SK-N-SH (cell line): ENCODE measurements around the gene DNAH5. TPM values are rescaled to one million over a fixed set of nuclear protein-coding genes. Genes with fewer than 3 reads are reported as not detected.

Source experiments
- CTCF ChIA-PET: fragments of 300-600, 350-600 bp; formaldehyde crosslinking; extraction: SDS; loops from one replicate; lab custom pipeline; 2021; lab: Yijun Ruan, JAX
- POLR2A ChIA-PET: fragments of 350-600 bp; sonication (Branson Sonifier 250); formaldehyde crosslinking; extraction: SDS; loops from one replicate; lab custom pipeline; 2020; ENCODE audit warnings: antibody characterized with exemption, inconsistent platforms; lab: Yijun Ruan, JAX
- DNase-seq: peaks from one replicate; pipeline ENCODE4 v3.0.0; 2012
- H2AFZ ChIP-seq: fragments of 200-600 bp; sonication (generic); 2 replicates; pipeline ENCODE4 v1.8.1; 2016; ENCODE audit warnings: antibody characterized with exemption, mild to moderate bottlenecking, low read depth
- H3F3A ChIP-seq: fragments of 200-600 bp; sonication (generic); replicated peaks from 2 replicates; pipeline ENCODE3; 2016; ENCODE audit warnings: antibody characterized with exemption, mild to moderate bottlenecking; ENCODE audit not compliant: insufficient read depth
- H3K27ac ChIP-seq, 2 experiments: fragments of 200-500 bp in 1 of 2; fragments of 200-600 bp in 1 of 2; sonication (Bioruptor generic) in 1 of 2; sonication (generic), shearing (Covaris generic) in 1 of 2; 2 replicates each; pipeline versions ENCODE4 v1.5.1 to v1.6.1; 2014 to 2016; ENCODE audit warnings: low read depth in 2 of 2, inconsistent platforms in 1 of 2, low read length in 1 of 2, mild to moderate bottlenecking in 1 of 2, mixed read lengths in 1 of 2
- H3K27me3 ChIP-seq: fragments of 200-600 bp; sonication (generic), shearing (Covaris generic); 2 replicates; pipeline ENCODE4 v1.6.1; 2016; ENCODE audit warnings: mixed run types; ENCODE audit not compliant: insufficient read depth
- H3K36me3 ChIP-seq, 2 experiments: fragments of 200-500 bp in 1 of 2; fragments of 200-600 bp in 1 of 2; sonication (Bioruptor generic) in 1 of 2; sonication (generic) in 1 of 2; replicated peaks in 1 of 2; 2 replicates each; pipeline versions ENCODE3 to v1.5.1; 2014 to 2016; ENCODE audit warnings: low read length in 1 of 2, mild to moderate bottlenecking in 1 of 2; ENCODE audit not compliant: insufficient read depth in 2 of 2, control insufficient read depth in 1 of 2
- H3K4me1 ChIP-seq, 2 experiments: fragments of 200-500 bp in 1 of 2; fragments of 200-600 bp in 1 of 2; sonication (Bioruptor generic) in 1 of 2; sonication (generic), shearing (Covaris generic) in 1 of 2; 2 replicates each; pipeline versions ENCODE4 v1.5.1 to v1.6.1; 2014 to 2016; ENCODE audit warnings: low read depth in 1 of 2, low read length in 1 of 2, mixed run types in 1 of 2; ENCODE audit not compliant: insufficient read depth in 2 of 2, control insufficient read depth in 1 of 2
- H3K4me2 ChIP-seq: fragments of 200-600 bp; sonication (generic), shearing (Covaris generic); 2 replicates; pipeline ENCODE4 v1.6.1; 2017; ENCODE audit warnings: mixed run types
- H3K4me3 ChIP-seq, 2 experiments: fragments of 200-500 bp in 1 of 2; fragments of 200-600 bp in 1 of 2; sonication (Bioruptor generic) in 1 of 2; sonication (generic), shearing (Covaris generic) in 1 of 2; 2 replicates each; pipeline versions ENCODE4 v1.5.1 to v1.8.1; 2014 to 2016; ENCODE audit warnings: low read depth in 2 of 2, inconsistent platforms in 1 of 2, low read length in 1 of 2, mild to moderate bottlenecking in 1 of 2, mixed read lengths in 1 of 2, moderate library complexity in 1 of 2
- H3K79me2 ChIP-seq: fragments of 200-600 bp; sonication (generic); 2 replicates; pipeline ENCODE4 v1.8.1; 2017; ENCODE audit warnings: mild to moderate bottlenecking; ENCODE audit not compliant: insufficient read depth
- H3K9ac ChIP-seq: fragments of 200-600 bp; sonication (generic); 2 replicates; pipeline ENCODE4 v1.6.1; 2017; ENCODE audit warnings: mixed run types
- H3K9me2 ChIP-seq: fragments of 200-600 bp; sonication (generic); 2 replicates; pipeline ENCODE4 v1.6.1; 2017; ENCODE audit warnings: mixed run types
- H3K9me3 ChIP-seq: fragments of 200-600 bp; sonication (generic); 2 replicates; pipeline ENCODE4 v1.6.1; 2017; ENCODE audit warnings: mixed run types, mild to moderate bottlenecking, moderate library complexity
- H4K20me1 ChIP-seq: fragments of 200-600 bp; sonication (generic); 2 replicates; pipeline ENCODE4 v1.6.1; 2017; ENCODE audit warnings: mild to moderate bottlenecking, mixed run types; ENCODE audit not compliant: insufficient read depth
- CTCF ChIP-seq: fragments of 200-600 bp; sonication (generic); IDR thresholded peaks from 2 replicates; pipeline ENCODE4 v1.6.1; 2017; ENCODE audit warnings: antibody characterized with exemption, mild to moderate bottlenecking, moderate library complexity
- EP300 ChIP-seq, 2 experiments: IDR thresholded peaks; 2 replicates each; pipeline versions ENCODE4 v1.4.0 to v1.6.1; 2012; ENCODE audit warnings: borderline replicate concordance in 1 of 2, low read depth in 1 of 2, low read length in 1 of 2
- EZH2phosphoT487 ChIP-seq: fragments of 200-600 bp; sonication (generic); IDR thresholded peaks from 2 replicates; pipeline ENCODE4 v1.6.1; 2017; ENCODE audit warnings: low read depth, mixed run types, mild to moderate bottlenecking, antibody characterized with exemption, moderate library complexity, borderline replicate concordance
- FOSL2 ChIP-seq: IDR thresholded peaks from 2 replicates; pipeline ENCODE4 v1.4.0; 2012; ENCODE audit warnings: low read depth, mild to moderate bottlenecking, moderate library complexity, borderline replicate concordance
- FOXM1 ChIP-seq: IDR thresholded peaks from 2 replicates; pipeline ENCODE4 v1.4.0; 2012; ENCODE audit warnings: low read depth, mild to moderate bottlenecking
- JUND ChIP-seq: IDR thresholded peaks from 2 replicates; pipeline ENCODE4 v1.4.0; 2012
- MAX ChIP-seq: IDR thresholded peaks from 2 replicates; pipeline ENCODE4 v1.4.0; 2012; ENCODE audit warnings: low read depth
- MEF2A ChIP-seq: IDR thresholded peaks from 2 replicates; pipeline ENCODE4 v1.4.0; 2012; ENCODE audit warnings: low read depth, borderline replicate concordance
- NRF1 ChIP-seq: IDR thresholded peaks from 2 replicates; pipeline ENCODE4 v1.6.1; 2012; ENCODE audit warnings: low read depth, mild to moderate bottlenecking, low read length
- PBX3 ChIP-seq: IDR thresholded peaks from 2 replicates; pipeline ENCODE4; 2012
- POLR2AphosphoS5 ChIP-seq: IDR thresholded peaks from 2 replicates; pipeline ENCODE4 v1.6.1; 2012; ENCODE audit warnings: low read depth, low read length
- RCOR1 ChIP-seq: fragments of 150-350 bp; IDR thresholded peaks from 2 replicates; pipeline ENCODE4 v1.6.1; 2017; ENCODE audit warnings: antibody characterized with exemption, low read length
- SIN3A ChIP-seq: IDR thresholded peaks from 2 replicates; pipeline ENCODE4 v1.6.1; 2012; ENCODE audit warnings: low read depth, mild to moderate bottlenecking, low read length, moderate library complexity, borderline replicate concordance
- SMC3 ChIP-seq: IDR thresholded peaks from 2 replicates; pipeline ENCODE4 v1.6.1; 2012; ENCODE audit warnings: low read depth, low read length, improper control_type of control experiment
- TCF12 ChIP-seq: IDR thresholded peaks from 2 replicates; pipeline ENCODE4 v1.4.0; 2012
- TEAD4 ChIP-seq: IDR thresholded peaks from 2 replicates; pipeline ENCODE4 v1.4.0; 2012; ENCODE audit warnings: mild to moderate bottlenecking, borderline replicate concordance; ENCODE audit not compliant: insufficient read depth
- YY1 ChIP-seq: IDR thresholded peaks from 2 replicates; pipeline ENCODE4 v1.4.0; 2012; ENCODE audit warnings: low read depth, mild to moderate bottlenecking
- WGBS: methylation state at CpG from one replicate; pipeline ENCODE4 v1.1.6; 2017; ENCODE audit warnings: low lambda C conversion rate; 5-methylcytosine and 5-hydroxymethylcytosine counted together
- polyA plus RNA-seq, 3 experiments: library from polyadenylated mRNA; depleted of rRNA; stranded (reverse); fragments of >200 nt; gene quantifications; 2 replicates each; pipeline ENCODE4 v1.2.3, GENCODE V29; 2012
- TF ChIP-seq, protein P1 (sequence below): IDR thresholded peaks from 2 replicates; pipeline ENCODE4 v1.6.1; 2012; ENCODE audit warnings: mild to moderate bottlenecking, low read depth, low read length, moderate library complexity
- TF ChIP-seq, protein P2 (sequence below): fragments of 150-350 bp; IDR thresholded peaks from 2 replicates; pipeline ENCODE4 v1.6.1; 2016; ENCODE audit warnings: mild to moderate bottlenecking, low read depth, low read length
- TF ChIP-seq, protein P3 (sequence below): IDR thresholded peaks from 2 replicates; pipeline ENCODE4 v1.4.0; 2012; ENCODE audit warnings: low read depth, borderline replicate concordance

The DNAH5 gene
- polyA plus RNA-seq, 1 of the 3 experiments (the other 2 are of a cell fraction) = 0.74 TPM

GRCh38 chr5:13926731-13927130 lies 17.8 kb downstream of the DNAH5 start:
- POLR2A ChIA-PET = no interaction called here
- no peaks in the 10 kb centered on the region for H3K36me3 ChIP-seq
- no peaks in the 10 kb centered on the region for H3K9me2 ChIP-seq

GRCh38 chr5:13921578-13921977 lies 22.9 kb downstream of the DNAH5 start:
- no peak for DNase-seq
- WGBS = 6% methylated on average over 2 of the region's 2 CpGs
- no peak overlapping the region for H3K27ac ChIP-seq
- TF ChIP-seq TEAD4 (no peak), FOXM1 (no peak), YY1 (no peak), PBX3 (no peak), CTCF (no peak), NRF1 (no peak), JUND (no peak), MAX (no peak), TCF12 (no peak)
- TF ChIP-seq, protein P1, sequence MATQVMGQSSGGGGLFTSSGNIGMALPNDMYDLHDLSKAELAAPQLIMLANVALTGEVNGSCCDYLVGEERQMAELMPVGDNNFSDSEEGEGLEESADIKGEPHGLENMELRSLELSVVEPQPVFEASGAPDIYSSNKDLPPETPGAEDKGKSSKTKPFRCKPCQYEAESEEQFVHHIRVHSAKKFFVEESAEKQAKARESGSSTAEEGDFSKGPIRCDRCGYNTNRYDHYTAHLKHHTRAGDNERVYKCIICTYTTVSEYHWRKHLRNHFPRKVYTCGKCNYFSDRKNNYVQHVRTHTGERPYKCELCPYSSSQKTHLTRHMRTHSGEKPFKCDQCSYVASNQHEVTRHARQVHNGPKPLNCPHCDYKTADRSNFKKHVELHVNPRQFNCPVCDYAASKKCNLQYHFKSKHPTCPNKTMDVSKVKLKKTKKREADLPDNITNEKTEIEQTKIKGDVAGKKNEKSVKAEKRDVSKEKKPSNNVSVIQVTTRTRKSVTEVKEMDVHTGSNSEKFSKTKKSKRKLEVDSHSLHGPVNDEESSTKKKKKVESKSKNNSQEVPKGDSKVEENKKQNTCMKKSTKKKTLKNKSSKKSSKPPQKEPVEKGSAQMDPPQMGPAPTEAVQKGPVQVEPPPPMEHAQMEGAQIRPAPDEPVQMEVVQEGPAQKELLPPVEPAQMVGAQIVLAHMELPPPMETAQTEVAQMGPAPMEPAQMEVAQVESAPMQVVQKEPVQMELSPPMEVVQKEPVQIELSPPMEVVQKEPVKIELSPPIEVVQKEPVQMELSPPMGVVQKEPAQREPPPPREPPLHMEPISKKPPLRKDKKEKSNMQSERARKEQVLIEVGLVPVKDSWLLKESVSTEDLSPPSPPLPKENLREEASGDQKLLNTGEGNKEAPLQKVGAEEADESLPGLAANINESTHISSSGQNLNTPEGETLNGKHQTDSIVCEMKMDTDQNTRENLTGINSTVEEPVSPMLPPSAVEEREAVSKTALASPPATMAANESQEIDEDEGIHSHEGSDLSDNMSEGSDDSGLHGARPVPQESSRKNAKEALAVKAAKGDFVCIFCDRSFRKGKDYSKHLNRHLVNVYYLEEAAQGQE = no peak

More at GRCh38 chr5:13926731-13927130, 17.8 kb downstream of the DNAH5 start:
- Histone ChIP-seq H4K20me1 (no peaks in the 10 kb centered on the region), H3K4me3 (no peak overlapping the region), H2AFZ (no peak overlapping the region), H3K79me2 (no peaks in the 10 kb centered on the region), H3K27me3 (no peaks in the 10 kb centered on the region), H3K9ac (no peak overlapping the region), H3K4me2 (no peak overlapping the region), H3F3A (no peaks in the 10 kb centered on the region), H3K9me3 (no peaks in the 10 kb centered on the region), H3K4me1 (no peaks in the 10 kb centered on the region)
- CTCF ChIA-PET = interaction anchor here (1.3 kb wide), 1 partner anchor 30 kb away, joined by 4 read pairs; no protein-coding TSS in a partner anchor
- 61% methylated on average over 4 of the region's 4 CpGs for WGBS
- DNase-seq = no peak
- TF ChIP-seq SIN3A (no peak), YY1 (no peak), MEF2A (no peak), FOSL2 (no peak), SMC3 (no peak), TEAD4 (no peak), POLR2AphosphoS5 (no peak), RCOR1 (no peak), EP300 (IDR thresholded peaks at IDR 0.05; ENCODE audit: borderline replicate concordance in 1 of 2, low read depth in 1 of 2, low read length in 1 of 2) (no peak), EZH2phosphoT487 (no peak)
- TF ChIP-seq, protein P2, sequence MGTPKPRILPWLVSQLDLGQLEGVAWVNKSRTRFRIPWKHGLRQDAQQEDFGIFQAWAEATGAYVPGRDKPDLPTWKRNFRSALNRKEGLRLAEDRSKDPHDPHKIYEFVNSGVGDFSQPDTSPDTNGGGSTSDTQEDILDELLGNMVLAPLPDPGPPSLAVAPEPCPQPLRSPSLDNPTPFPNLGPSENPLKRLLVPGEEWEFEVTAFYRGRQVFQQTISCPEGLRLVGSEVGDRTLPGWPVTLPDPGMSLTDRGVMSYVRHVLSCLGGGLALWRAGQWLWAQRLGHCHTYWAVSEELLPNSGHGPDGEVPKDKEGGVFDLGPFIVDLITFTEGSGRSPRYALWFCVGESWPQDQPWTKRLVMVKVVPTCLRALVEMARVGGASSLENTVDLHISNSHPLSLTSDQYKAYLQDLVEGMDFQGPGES = no peak
- TF ChIP-seq, protein P3, sequence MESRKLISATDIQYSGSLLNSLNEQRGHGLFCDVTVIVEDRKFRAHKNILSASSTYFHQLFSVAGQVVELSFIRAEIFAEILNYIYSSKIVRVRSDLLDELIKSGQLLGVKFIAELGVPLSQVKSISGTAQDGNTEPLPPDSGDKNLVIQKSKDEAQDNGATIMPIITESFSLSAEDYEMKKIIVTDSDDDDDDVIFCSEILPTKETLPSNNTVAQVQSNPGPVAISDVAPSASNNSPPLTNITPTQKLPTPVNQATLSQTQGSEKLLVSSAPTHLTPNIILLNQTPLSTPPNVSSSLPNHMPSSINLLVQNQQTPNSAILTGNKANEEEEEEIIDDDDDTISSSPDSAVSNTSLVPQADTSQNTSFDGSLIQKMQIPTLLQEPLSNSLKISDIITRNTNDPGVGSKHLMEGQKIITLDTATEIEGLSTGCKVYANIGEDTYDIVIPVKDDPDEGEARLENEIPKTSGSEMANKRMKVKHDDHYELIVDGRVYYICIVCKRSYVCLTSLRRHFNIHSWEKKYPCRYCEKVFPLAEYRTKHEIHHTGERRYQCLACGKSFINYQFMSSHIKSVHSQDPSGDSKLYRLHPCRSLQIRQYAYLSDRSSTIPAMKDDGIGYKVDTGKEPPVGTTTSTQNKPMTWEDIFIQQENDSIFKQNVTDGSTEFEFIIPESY = no peak
- TF ChIP-seq, all 33 proteins: peak for 0
- no peak overlapping the region for H3K27ac ChIP-seq

More at GRCh38 chr5:13921578-13921977, 22.9 kb downstream of the DNAH5 start:
- ChIA-PET CTCF (no interaction called here), POLR2A (no interaction called here)
- no peaks in the 10 kb centered on the region for H3K4me1 ChIP-seq
- H3K9me3 ChIP-seq = no peaks in the 10 kb centered on the region
- no peaks in the 10 kb centered on the region for H3K27me3 ChIP-seq
- no peak overlapping the region for H2AFZ ChIP-seq
- no peaks in the 10 kb centered on the region for H3K79me2 ChIP-seq
- no peaks in the 10 kb centered on the region for H3K36me3 ChIP-seq
- no peak overlapping the region for H3K4me3 ChIP-seq
- H3K9ac ChIP-seq = no peak overlapping the region
- no peaks in the 10 kb centered on the region for H3F3A ChIP-seq
- H3K9me2 ChIP-seq = no peaks in the 10 kb centered on the region
- H4K20me1 ChIP-seq = no peaks in the 10 kb centered on the region
- no peak overlapping the region for H3K4me2 ChIP-seq
